C4-2B (cell line): Measurements from ENCODE around the gene C17orf107.

Experiments
- ZFX ChIP-seq: fragments of 450-650 bp; IDR thresholded peaks from 2 replicates; pipeline ENCODE4 v1.6.1; 2017
- TF ChIP-seq, protein P1 (sequence below): fragments of 450-650 bp; conservative IDR thresholded peaks from 2 replicates; pipeline ENCODE4 v1.5.1; 2017; ENCODE audit warnings: mild to moderate bottlenecking

GRCh38 chr17:4892499-4893221, 6.7 kb upstream of the C17orf107 start:
- TF ChIP-seq, protein P1, sequence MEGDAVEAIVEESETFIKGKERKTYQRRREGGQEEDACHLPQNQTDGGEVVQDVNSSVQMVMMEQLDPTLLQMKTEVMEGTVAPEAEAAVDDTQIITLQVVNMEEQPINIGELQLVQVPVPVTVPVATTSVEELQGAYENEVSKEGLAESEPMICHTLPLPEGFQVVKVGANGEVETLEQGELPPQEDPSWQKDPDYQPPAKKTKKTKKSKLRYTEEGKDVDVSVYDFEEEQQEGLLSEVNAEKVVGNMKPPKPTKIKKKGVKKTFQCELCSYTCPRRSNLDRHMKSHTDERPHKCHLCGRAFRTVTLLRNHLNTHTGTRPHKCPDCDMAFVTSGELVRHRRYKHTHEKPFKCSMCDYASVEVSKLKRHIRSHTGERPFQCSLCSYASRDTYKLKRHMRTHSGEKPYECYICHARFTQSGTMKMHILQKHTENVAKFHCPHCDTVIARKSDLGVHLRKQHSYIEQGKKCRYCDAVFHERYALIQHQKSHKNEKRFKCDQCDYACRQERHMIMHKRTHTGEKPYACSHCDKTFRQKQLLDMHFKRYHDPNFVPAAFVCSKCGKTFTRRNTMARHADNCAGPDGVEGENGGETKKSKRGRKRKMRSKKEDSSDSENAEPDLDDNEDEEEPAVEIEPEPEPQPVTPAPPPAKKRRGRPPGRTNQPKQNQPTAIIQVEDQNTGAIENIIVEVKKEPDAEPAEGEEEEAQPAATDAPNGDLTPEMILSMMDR, result no peak
- no peak for TF ChIP-seq ZFX
